Mesodermal cell (in vitro differentiated cells): ENCODE results near the gene PODXL2.

ENCODE experiments used
- H3K27ac ChIP-seq: 2 replicates; pipeline ENCODE4 v1.7.0; 2013; ENCODE audit warnings: mild to moderate bottlenecking, low read depth, low read length, moderate library complexity; ENCODE audit not compliant: severe bottlenecking
- H3K36me3 ChIP-seq: 2 replicates; pipeline ENCODE4 v1.7.1; 2013; ENCODE audit warnings: mild to moderate bottlenecking, low read length, moderate library complexity; ENCODE audit not compliant: control insufficient read depth, insufficient read depth
- H3K4me1 ChIP-seq: one replicate; pipeline ENCODE4 v1.7.1; 2013; ENCODE audit warnings: mild to moderate bottlenecking, low read length; ENCODE audit not compliant: insufficient read depth, control insufficient read depth, poor library complexity, severe bottlenecking
- H3K4me3 ChIP-seq: 2 replicates; pipeline ENCODE4 v1.7.0; 2013; ENCODE audit warnings: low read length, control low read depth, mild to moderate bottlenecking; ENCODE audit not compliant: insufficient read depth, poor library complexity, severe bottlenecking; ENCODE audit errors: extremely low read depth
- H3K9me3 ChIP-seq: 2 replicates; pipeline ENCODE4 v1.7.1; 2013; ENCODE audit warnings: mild to moderate bottlenecking, low read length, moderate library complexity; ENCODE audit not compliant: control insufficient read depth
- WGBS, 2 experiments: methylation state at CpG; one replicate each; pipeline ENCODE4 v1.1.5; 2013; ENCODE audit warnings: missing lambda C conversion rate in 2 of 2; ENCODE audit not compliant: insufficient coverage in 2 of 2; 5-methylcytosine and 5-hydroxymethylcytosine counted together

Gene PODXL2

GRCh38 chr3:127712461-127712860 lies 83.5 kb downstream of the PODXL2 start:
- Histone ChIP-seq H3K9me3 (no peaks in the 10 kb centered on the region), H3K27ac (no peak overlapping the region)
- 90 to 92% methylated on average over 9 of the region's 9 CpGs for WGBS, 2 experiments

GRCh38 chr3:127712881-127713771 lies 84.1 kb downstream of the PODXL2 start:
- WGBS, 2 experiments, result 91 to 96% methylated on average over 6 to 9 of the region's 9 CpGs
- Histone ChIP-seq H3K36me3 (no peaks in the 10 kb centered on the region), H3K27ac (no peak overlapping the region), H3K4me1 (peaks cover under 1% of the 10 kb centered on the region), H3K9me3 (no peaks in the 10 kb centered on the region), H3K4me3 (no peak overlapping the region)

More at GRCh38 chr3:127712461-127712860, 83.5 kb downstream of the PODXL2 start:
- H3K4me1 ChIP-seq, result peaks cover 7% of the 10 kb centered on the region
- H3K4me3 ChIP-seq, result no peak overlapping the region
- no peaks in the 10 kb centered on the region for H3K36me3 ChIP-seq

DNA sequence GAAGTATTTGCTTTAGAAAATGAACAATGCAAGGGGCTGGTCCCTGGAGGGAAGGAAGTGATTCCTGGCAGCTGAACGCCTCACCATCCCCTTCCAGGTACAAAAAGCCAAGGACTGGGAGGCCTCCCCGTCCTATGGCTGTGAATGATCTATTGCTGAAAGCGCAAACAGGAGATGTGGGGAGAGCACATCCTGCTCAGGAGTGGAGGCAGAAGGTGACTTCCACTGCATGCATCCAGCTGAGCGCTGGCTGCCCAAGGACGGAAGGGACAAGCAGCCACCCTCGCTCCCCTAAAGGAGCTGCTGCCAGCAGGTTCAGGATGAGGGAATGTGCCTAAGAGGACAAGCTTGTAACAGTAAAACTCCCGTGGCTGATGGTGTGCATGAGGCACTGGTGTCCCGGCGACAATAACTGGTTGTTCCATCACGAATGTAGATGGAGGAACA lies 85.2 kb downstream of the PODXL2 start:
- Histone ChIP-seq H3K9me3 (no peaks in the 10 kb centered on the region), H3K36me3 (no peaks in the 10 kb centered on the region), H3K4me3 (no peak overlapping the region), H3K27ac (no peak overlapping the region), H3K4me1 (no peaks in the 10 kb centered on the region)
- 87 to 91% methylated on average over 7 to 8 of the region's 10 CpGs for whole genome bisulfite sequencing, 2 experiments

- Histone ChIP-seq H3K4me3 (no peak overlapping the region), H3K9me3 (no peaks in the 10 kb centered on the region), H3K4me1 (no peaks in the 10 kb centered on the region), H3K36me3 (no peaks in the 10 kb centered on the region), H3K27ac (no peak overlapping the region)
- 92 to 98% methylated on average over 2 to 4 of the region's 5 CpGs for WGBS, 2 experiments
These were observed 85.9 kb downstream of the PODXL2 start for GRCh38 chr3:127714866-127715265.

DNA sequence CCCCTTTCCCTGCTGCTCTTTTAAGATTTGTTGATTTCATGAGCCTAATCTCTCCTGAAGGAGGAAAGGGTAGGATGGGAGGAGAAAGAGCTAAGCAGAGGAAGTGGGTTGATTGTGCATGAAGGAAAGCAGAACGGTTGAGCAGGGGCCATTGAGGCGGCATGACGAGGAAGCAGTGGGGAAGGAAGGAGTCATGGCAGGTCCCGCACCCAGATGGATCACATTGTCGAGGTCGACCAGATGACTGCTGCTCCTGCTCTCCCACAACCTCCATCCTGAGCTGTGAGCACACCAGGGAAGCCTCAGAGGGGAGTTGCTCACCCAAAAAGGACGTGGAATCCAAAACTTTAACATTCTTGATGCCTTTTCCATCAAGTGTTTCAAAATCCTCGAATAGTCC lies 86.5 kb downstream of the PODXL2 start:
- Histone ChIP-seq H3K9me3 (no peaks in the 10 kb centered on the region), H3K27ac (no peak overlapping the region), H3K4me1 (no peaks in the 10 kb centered on the region), H3K36me3 (no peaks in the 10 kb centered on the region), H3K4me3 (no peak overlapping the region)
- 83 to 86% methylated on average over 5 to 8 of the region's 8 CpGs for WGBS, 2 experiments

- WGBS, 2 experiments, result 94 to 99% methylated on average over 6 of the region's 6 CpGs
- Histone ChIP-seq H3K9me3 (no peaks in the 10 kb centered on the region), H3K36me3 (no peaks in the 10 kb centered on the region), H3K27ac (no peak overlapping the region), H3K4me3 (no peak overlapping the region), H3K4me1 (no peaks in the 10 kb centered on the region)
These were observed 87.4 kb downstream of the PODXL2 start for GRCh38 chr3:127716384-127716783.

DNA sequence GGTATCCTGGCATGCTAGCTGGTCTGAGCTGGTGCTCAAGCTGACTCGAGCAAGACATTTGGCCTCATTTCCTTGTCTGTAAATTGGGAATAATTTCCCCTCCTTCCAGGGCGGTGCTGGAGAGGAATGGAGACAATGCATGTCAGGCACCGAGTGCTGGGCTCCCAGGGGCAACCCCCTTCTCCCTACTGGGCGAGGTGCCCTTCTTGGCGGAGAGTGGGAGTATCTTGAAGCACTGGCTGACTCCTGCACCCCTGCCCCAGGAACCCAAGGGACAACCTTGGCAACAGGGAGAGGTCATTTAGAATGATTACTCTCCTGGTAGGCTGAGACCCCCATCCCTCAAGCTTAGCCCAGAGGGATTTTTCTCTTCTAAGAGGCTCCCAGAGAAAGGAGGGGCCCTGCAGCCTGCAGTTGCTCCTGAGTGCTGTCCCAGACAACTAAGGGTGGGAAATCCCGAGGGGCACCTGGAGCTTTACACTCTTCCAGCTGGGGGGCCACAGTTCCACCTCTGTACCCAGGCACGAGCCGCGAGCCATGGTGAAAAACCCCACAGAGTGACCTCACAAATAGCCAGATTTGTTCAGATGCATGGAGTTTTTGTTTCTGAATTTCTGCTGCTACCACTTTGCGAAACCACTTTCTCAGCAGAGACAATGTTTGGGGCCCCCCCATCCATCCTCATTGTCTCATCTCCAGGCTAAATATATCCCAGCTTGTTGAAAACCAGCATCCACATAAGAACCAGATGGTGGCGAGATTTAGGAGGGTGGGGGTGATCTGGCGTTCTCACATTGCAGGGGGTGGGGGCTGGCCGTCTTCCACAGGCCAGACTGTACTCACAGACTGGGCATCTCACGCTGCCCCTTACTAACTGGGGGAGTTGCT lies 88.6 kb downstream of the PODXL2 start:
- Histone ChIP-seq H3K4me1 (no peaks in the 10 kb centered on the region), H3K36me3 (no peaks in the 10 kb centered on the region), H3K27ac (no peak overlapping the region), H3K4me3 (no peak overlapping the region), H3K9me3 (no peaks in the 10 kb centered on the region)
- WGBS, 2 experiments, result 84 to 88% methylated on average over 8 to 9 of the region's 14 CpGs

GRCh38 chr3:127718245-127718915 lies 89.4 kb downstream of the PODXL2 start:
- Histone ChIP-seq H3K36me3 (no peaks in the 10 kb centered on the region), H3K4me1 (no peaks in the 10 kb centered on the region), H3K27ac (no peak overlapping the region), H3K9me3 (no peaks in the 10 kb centered on the region), H3K4me3 (no peak overlapping the region)
- 94 to 95% methylated on average over 3 to 4 of the region's 7 CpGs for WGBS, 2 experiments

DNA sequence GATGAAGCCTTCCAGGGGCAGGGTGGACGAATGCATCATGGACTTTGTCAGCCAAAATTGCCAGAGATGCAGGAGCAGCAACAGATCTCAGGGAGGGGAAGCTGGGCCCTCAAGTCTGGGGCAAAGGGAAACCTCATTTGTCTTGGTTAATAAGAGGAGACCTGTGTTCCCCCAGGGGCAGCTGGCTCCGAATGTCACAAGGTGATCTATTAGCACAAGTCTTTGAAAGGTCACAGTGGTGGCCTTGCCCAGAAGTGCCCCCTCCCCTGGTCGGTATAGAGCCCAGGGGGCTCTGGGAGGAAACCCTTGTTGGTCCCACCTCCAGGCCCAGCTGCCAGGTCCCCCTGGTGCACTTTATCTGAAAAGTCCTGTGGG lies 89.9 kb downstream of the PODXL2 start:
- no peaks in the 10 kb centered on the region for H3K4me1 ChIP-seq
- WGBS, 2 experiments, result 74 to 88% methylated on average over 3 of the region's 3 CpGs
- H3K4me3 ChIP-seq, result no peak overlapping the region
- H3K9me3 ChIP-seq, result no peaks in the 10 kb centered on the region
- H3K36me3 ChIP-seq, result no peaks in the 10 kb centered on the region
- no peak overlapping the region for H3K27ac ChIP-seq

DNA sequence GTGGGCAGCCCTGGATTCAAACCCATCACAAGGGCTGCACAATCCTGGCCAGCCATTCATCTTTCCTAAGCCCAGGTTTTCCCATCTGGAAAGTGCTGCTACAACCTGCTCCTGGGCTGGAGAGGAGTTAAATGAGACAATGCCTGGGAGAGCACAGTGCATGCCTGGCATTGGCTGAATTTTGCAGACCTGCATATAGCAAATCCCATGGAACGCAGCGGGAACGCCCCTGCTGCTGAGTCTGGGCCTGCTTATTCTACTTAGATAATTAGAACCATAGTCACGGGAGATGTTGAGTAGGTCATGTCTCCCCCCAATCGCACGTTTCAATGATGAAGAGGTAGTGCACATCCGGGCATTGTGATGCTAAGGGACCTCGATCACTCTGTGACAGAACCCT lies 90.4 kb downstream of the PODXL2 start:
- 92 to 97% methylated on average over 8 of the region's 8 CpGs for WGBS, 2 experiments
- H3K9me3 ChIP-seq, result no peaks in the 10 kb centered on the region
- H3K27ac ChIP-seq, result no peak overlapping the region
- no peaks in the 10 kb centered on the region for H3K4me1 ChIP-seq
- no peaks in the 10 kb centered on the region for H3K36me3 ChIP-seq
- H3K4me3 ChIP-seq, result no peak overlapping the region
